Brain microvascular endothelial cell (primary cell): Measurements from ENCODE around the gene FGGY.
A peak's percentile ranks its signal among the peaks of the same experiment; 100 is the strongest.

Source experiments
- DNase-seq: peaks from one replicate; pipeline ENCODE4 v3.0.0-alpha.2; 2020
- H3K27ac ChIP-seq: fragments of 250-450 bp; sonication (Bioruptor Pico); 2 replicates; pipeline ENCODE4 v1.5.1; 2020; ENCODE audit warnings: mild to moderate bottlenecking, moderate library complexity
- H3K27me3 ChIP-seq: fragments of 250-450 bp; sonication (Bioruptor Pico); replicated peaks from 2 replicates; pipeline ENCODE4 v1.5.1; 2020; ENCODE audit warnings: mild to moderate bottlenecking
- H3K36me3 ChIP-seq: fragments of 250-450 bp; sonication (Bioruptor Pico); replicated peaks from 2 replicates; pipeline ENCODE4 v1.5.1; 2020; ENCODE audit warnings: mild to moderate bottlenecking
- H3K4me3 ChIP-seq: 2 replicates; pipeline ENCODE4 v1.5.1; 2011; ENCODE audit warnings: low read depth, mild to moderate bottlenecking, control low read depth, low read length, moderate library complexity
- CTCF ChIP-seq: IDR thresholded peaks from 2 replicates; pipeline ENCODE4 v1.5.1; 2011; ENCODE audit warnings: low read depth, mild to moderate bottlenecking, moderate library complexity, low read length, control low read depth, inconsistent platforms; ENCODE audit errors: missing control alignments
- in situ Hi-C: cut with HindIII; loops from 2 replicates; pipeline ENCODE4 v1.10.0; 2017; ENCODE audit warnings: low sequenced_read_pairs, low pct_ligation_motif_present

The FGGY gene

DNA sequence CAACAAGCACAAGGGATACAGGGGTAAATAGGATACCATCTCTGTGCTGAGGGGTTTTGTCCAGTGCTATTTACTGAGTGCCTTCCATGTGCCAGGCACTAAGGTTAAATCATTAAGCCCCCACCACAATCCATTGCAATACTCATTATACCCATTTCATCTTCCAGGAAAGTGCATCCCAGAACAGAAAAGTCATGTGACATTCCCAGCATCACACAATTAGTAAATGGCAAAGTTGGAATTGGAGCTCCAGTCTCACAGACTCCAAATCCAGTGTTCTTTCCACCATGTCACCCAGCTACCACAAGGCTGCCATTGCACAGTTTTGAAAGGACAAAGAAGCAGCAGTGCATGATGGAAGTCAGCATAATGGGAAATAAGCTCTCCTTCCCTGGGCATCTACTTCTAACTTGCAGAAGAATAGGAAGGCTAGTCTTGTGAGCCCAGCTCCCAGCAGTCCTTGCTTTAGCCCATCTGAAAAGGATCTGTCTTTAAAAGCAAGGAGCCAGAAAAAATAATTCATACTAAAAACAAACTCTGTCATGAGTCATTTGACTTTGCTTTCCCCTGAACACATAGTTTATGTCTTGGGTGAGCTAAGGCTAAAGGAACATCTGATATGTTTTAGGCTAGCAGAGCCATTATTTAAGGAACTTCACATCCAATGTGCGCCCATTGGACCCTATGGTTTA is 406.5 kb downstream of the FGGY start:
- no peak for TF ChIP-seq CTCF
- DNase-seq = peak; percentile 12
- Histone ChIP-seq H3K36me3 (no peaks in the 10 kb centered on the region), H3K4me3 (no peak overlapping the region), H3K27me3 (no peaks in the 10 kb centered on the region), H3K27ac (no peak overlapping the region)
- in situ Hi-C loops = no loop called here

- no peak for DNase-seq
- TF ChIP-seq CTCF = no peak
- H3K36me3 ChIP-seq = no peaks in the 10 kb centered on the region
- in situ Hi-C loops = no loop called here
- H3K27me3 ChIP-seq = no peaks in the 10 kb centered on the region
- no peak overlapping the region for H3K4me3 ChIP-seq
- no peak overlapping the region for H3K27ac ChIP-seq
Observed at GRCh38 chr1:59703918-59704378, 407.1 kb downstream of the FGGY start.

- TF ChIP-seq CTCF = no peak
- Histone ChIP-seq H3K36me3 (no peaks in the 10 kb centered on the region), H3K27ac (no peak overlapping the region), H3K27me3 (no peaks in the 10 kb centered on the region), H3K4me3 (no peak overlapping the region)
- DNase-seq = no peak
- in situ Hi-C loops = no loop called here
Observed at GRCh38 chr1:59704716-59705115, 407.8 kb downstream of the FGGY start.

GRCh38 chr1:59705466-59706302 is 408.8 kb downstream of the FGGY start:
- DNase-seq = peak; percentile 53
- no peak for TF ChIP-seq CTCF
- in situ Hi-C loops = no loop called here
- H3K36me3 ChIP-seq = no peaks in the 10 kb centered on the region
- no peaks in the 10 kb centered on the region for H3K27me3 ChIP-seq
- H3K27ac ChIP-seq = no peak overlapping the region
- H3K4me3 ChIP-seq = no peak overlapping the region

GRCh38 chr1:59706303-59706599 is 409.4 kb downstream of the FGGY start:
- Histone ChIP-seq H3K27ac (no peak overlapping the region), H3K27me3 (no peaks in the 10 kb centered on the region), H3K36me3 (no peaks in the 10 kb centered on the region), H3K4me3 (no peak overlapping the region)
- TF ChIP-seq CTCF = no peak
- no peak for DNase-seq
- in situ Hi-C loops = no loop called here
